Measurements from ENCODE around the gene AP3D1. TPM values are rescaled to one million over a fixed set of nuclear protein-coding genes. Genes with fewer than 3 reads are reported as not detected.

Gene AP3D1
- total and polyA plus RNA-seq, 9 of the 15 experiments (the other 6 are each of a cell fraction or from before 2014, with no cell fraction given), result 1.2 to 86.1 (median 35.9) TPM

DNA sequence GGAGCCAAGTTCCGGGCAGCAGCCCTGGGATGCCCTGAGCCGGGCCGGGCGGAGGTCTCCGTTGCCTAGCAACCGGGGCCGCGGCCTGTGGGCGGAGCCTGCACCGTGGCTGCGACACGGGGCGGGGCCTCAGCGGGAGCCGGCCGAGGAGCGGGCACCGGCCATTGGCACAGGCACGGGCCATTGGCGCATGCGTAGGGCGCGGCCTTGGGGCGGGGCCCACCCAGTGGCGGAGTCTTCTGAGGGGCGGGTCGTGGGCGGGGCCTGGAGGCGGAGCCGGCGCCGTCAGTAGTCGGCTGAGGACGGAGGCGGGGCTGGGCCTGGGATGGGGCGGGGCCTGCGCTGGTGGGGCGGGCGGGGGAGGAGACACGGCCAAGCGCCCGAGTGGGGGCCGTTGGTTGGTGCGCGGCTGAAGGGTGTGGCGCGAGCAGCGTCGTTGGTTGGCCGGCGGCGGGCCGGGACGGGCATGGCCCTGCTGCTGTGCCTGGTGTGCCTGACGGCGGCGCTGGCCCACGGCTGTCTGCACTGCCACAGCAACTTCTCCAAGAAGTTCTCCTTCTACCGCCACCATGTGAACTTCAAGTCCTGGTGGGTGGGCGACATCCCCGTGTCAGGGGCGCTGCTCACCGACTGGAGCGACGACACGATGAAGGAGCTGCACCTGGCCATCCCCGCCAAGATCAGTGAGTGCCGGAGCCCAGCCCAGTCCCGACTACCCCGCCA lies 54.7 kb downstream of the AP3D1 start, which contains the start of gene IZUMO4:
IZUMO4 (plus strand) TSS at position 436 of the 723 bp plus-strand sequence; CDS start at position 467, 31 bp downstream.
- BruUV-seq (replicated peaks), result no TSS peak
- no peaks in the 10 kb centered on the region for H3K9me1 ChIP-seq (ENCODE audit: control insufficient read depth, insufficient read depth, low read length)
- peaks cover 27% of the 10 kb centered on the region; the same call in 2 of the 3 replicates for H3K36me3 ChIP-seq (ENCODE audit: control insufficient read depth, insufficient read depth, low read length)
- peaks cover 25% of the 10 kb centered on the region for H3K79me2 ChIP-seq (ENCODE audit: control insufficient read depth, insufficient read depth, low read length)
- H3K4me1 ChIP-seq (replicated peaks in 1 of 2; ENCODE audit: control insufficient read depth in 2 of 2, insufficient read depth in 2 of 2, low read length in 2 of 2), result peaks cover 5 to 62% of the 10 kb centered on the region in 2 experiments; a peak in 4 of 5 replicates
- in situ Hi-C loops (cut with MboI), result no loop called here
- WGBS (ENCODE audit: insufficient coverage, low coverage, missing lambda C conversion rate), result 1% methylated on average over 35 of the region's 70 CpGs
- peak; percentile 97 to 99 (median 98) for DNase-seq (ENCODE audit: extremely low read depth in 1 of 4, low spot score in 3 of 4)
- peak within 1 kb of the TSS; percentile 91 for H3K4me2 ChIP-seq (ENCODE audit: insufficient read depth, low read length)
- FAIRE-seq, result peak; percentile 85
- intact Hi-C loops (cut with micrococcal nuclease), result no loop called here
- peak within 1 kb of the TSS; percentile 97 for H3K4me3 ChIP-seq
- no peaks in the 10 kb centered on the region for H3K27me3 ChIP-seq (ENCODE audit: control insufficient read depth in 2 of 2, insufficient read depth in 2 of 2, low read length in 2 of 2)
- H2AFZ ChIP-seq (ENCODE audit: low read depth, low read length), result peak within 1 kb of the TSS; percentile 97
- H3K27ac ChIP-seq (ENCODE audit: extremely low read depth, low read depth, low read length), result peak within 1 kb of the TSS; percentile 88
- no peaks in the 10 kb centered on the region for H3K9me3 ChIP-seq (replicated peaks; ENCODE audit: control insufficient read depth, insufficient read depth, low read depth, low read length)
- H4K20me1 ChIP-seq (replicated peaks; ENCODE audit: control insufficient read depth, insufficient read depth, low read length), result no peaks in the 10 kb centered on the region
- CTCF ChIA-PET (ENCODE audit: low intra/inter-chr PET ratio), result interaction anchor here (0.6 to 0.7 kb wide), 3 partner anchors 294 to 541 kb away, joined by 3 to 7 read pairs (median 3); no protein-coding TSS in a partner anchor
- ATAC-seq, result peak; percentile 94
- POLR2A ChIA-PET, result interaction anchor here (0.6 to 1.0 kb wide), 4 partner anchors 14 to 54 kb away, joined by 3 to 4 read pairs (median 3); no protein-coding TSS in a partner anchor
- peak within 1 kb of the TSS; percentile 77 to 94 for H3K9ac ChIP-seq (ENCODE audit: insufficient read depth in 1 of 2, low read depth in 2 of 2, low read length in 2 of 2)
- TF ChIP-seq CBX3 (IDR thresholded peaks at IDR 0.05; ENCODE audit: borderline replicate concordance in 1 of 2, low read length in 2 of 2) (peak in 1 of 2 experiments; percentile 44; a peak in 1 of 3 replicates), RAD21 (CRISPR knock-in tag; conservative IDR thresholded peaks at IDR 0.05 in 1 of 2, IDR thresholded peaks at IDR 0.05 in 1 of 2) (peak in 1 of 2 experiments; percentile 27; a peak in 1 of 4 replicates), SMARCA4 (IDR thresholded peaks at IDR 0.05) (no peak), MTA3 (IDR thresholded peaks at IDR 0.05; ENCODE audit: borderline replicate concordance) (no peak; the same call in 1 of the 2 replicates), ERF (CRISPR knock-in tag; IDR thresholded peaks at IDR 0.05) (0 out of 2 replicates have a peak, but pooled peaks have one; percentile 44), NCOA2 (IDR thresholded peaks at IDR 0.05; ENCODE audit: partially characterized antibody in 2 of 2) (no peak), MXI1 (IDR thresholded peaks at IDR 0.05; ENCODE audit: low read depth, low read length) (peak; percentile 88; the same call in 1 of the 2 replicates), ZKSCAN1 (IDR thresholded peaks at IDR 0.05; ENCODE audit: low read depth, low read length) (0 out of 2 replicates have a peak, but pooled peaks have one; percentile 10)
- TF ChIP-seq, protein P1, sequence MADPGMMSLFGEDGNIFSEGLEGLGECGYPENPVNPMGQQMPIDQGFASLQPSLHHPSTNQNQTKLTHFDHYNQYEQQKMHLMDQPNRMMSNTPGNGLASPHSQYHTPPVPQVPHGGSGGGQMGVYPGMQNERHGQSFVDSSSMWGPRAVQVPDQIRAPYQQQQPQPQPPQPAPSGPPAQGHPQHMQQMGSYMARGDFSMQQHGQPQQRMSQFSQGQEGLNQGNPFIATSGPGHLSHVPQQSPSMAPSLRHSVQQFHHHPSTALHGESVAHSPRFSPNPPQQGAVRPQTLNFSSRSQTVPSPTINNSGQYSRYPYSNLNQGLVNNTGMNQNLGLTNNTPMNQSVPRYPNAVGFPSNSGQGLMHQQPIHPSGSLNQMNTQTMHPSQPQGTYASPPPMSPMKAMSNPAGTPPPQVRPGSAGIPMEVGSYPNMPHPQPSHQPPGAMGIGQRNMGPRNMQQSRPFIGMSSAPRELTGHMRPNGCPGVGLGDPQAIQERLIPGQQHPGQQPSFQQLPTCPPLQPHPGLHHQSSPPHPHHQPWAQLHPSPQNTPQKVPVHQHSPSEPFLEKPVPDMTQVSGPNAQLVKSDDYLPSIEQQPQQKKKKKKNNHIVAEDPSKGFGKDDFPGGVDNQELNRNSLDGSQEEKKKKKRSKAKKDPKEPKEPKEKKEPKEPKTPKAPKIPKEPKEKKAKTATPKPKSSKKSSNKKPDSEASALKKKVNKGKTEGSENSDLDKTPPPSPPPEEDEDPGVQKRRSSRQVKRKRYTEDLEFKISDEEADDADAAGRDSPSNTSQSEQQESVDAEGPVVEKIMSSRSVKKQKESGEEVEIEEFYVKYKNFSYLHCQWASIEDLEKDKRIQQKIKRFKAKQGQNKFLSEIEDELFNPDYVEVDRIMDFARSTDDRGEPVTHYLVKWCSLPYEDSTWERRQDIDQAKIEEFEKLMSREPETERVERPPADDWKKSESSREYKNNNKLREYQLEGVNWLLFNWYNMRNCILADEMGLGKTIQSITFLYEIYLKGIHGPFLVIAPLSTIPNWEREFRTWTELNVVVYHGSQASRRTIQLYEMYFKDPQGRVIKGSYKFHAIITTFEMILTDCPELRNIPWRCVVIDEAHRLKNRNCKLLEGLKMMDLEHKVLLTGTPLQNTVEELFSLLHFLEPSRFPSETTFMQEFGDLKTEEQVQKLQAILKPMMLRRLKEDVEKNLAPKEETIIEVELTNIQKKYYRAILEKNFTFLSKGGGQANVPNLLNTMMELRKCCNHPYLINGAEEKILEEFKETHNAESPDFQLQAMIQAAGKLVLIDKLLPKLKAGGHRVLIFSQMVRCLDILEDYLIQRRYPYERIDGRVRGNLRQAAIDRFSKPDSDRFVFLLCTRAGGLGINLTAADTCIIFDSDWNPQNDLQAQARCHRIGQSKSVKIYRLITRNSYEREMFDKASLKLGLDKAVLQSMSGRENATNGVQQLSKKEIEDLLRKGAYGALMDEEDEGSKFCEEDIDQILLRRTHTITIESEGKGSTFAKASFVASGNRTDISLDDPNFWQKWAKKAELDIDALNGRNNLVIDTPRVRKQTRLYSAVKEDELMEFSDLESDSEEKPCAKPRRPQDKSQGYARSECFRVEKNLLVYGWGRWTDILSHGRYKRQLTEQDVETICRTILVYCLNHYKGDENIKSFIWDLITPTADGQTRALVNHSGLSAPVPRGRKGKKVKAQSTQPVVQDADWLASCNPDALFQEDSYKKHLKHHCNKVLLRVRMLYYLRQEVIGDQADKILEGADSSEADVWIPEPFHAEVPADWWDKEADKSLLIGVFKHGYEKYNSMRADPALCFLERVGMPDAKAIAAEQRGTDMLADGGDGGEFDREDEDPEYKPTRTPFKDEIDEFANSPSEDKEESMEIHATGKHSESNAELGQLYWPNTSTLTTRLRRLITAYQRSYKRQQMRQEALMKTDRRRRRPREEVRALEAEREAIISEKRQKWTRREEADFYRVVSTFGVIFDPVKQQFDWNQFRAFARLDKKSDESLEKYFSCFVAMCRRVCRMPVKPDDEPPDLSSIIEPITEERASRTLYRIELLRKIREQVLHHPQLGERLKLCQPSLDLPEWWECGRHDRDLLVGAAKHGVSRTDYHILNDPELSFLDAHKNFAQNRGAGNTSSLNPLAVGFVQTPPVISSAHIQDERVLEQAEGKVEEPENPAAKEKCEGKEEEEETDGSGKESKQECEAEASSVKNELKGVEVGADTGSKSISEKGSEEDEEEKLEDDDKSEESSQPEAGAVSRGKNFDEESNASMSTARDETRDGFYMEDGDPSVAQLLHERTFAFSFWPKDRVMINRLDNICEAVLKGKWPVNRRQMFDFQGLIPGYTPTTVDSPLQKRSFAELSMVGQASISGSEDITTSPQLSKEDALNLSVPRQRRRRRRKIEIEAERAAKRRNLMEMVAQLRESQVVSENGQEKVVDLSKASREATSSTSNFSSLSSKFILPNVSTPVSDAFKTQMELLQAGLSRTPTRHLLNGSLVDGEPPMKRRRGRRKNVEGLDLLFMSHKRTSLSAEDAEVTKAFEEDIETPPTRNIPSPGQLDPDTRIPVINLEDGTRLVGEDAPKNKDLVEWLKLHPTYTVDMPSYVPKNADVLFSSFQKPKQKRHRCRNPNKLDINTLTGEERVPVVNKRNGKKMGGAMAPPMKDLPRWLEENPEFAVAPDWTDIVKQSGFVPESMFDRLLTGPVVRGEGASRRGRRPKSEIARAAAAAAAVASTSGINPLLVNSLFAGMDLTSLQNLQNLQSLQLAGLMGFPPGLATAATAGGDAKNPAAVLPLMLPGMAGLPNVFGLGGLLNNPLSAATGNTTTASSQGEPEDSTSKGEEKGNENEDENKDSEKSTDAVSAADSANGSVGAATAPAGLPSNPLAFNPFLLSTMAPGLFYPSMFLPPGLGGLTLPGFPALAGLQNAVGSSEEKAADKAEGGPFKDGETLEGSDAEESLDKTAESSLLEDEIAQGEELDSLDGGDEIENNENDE (IDR thresholded peaks at IDR 0.05; ENCODE audit: low read depth, low read length), result no peak
